HG03520 (cell line): ENCODE measurements around the gene RPL37.
"Not testable (repeated sequence)": the region's sequence is repeated elsewhere in the genome, so short reads cannot be mapped to it uniquely, and the experiment has no call there.

Experiments
- ATAC-seq: cut with Tn5 transposase; IDR thresholded peaks from one replicate; pipeline ENCODE4 v1.9.1; 2021; ENCODE audit warnings: mild to moderate bottlenecking, moderate library complexity; ENCODE audit not compliant: unreplicated experiment

RPL37 gene

GRCh38 chr5:40834391-40834848, 602 bp downstream of the RPL37 start:
- ATAC-seq: no peak

- ATAC-seq: no peak
These were observed 1.3 kb downstream of the RPL37 start for GRCh38 chr5:40833712-40834229.

GRCh38 chr5:40832345-40832744, 2.7 kb downstream of the RPL37 start:
- no peak for ATAC-seq

GRCh38 chr5:40831346-40832210, 3.4 kb downstream of the RPL37 start:
- ATAC-seq: no peak

- ATAC-seq: no peak
These were observed 5.1 kb downstream of the RPL37 start for GRCh38 chr5:40829748-40830533.

- no peak for ATAC-seq
These were observed 6.0 kb downstream of the RPL37 start for GRCh38 chr5:40828690-40829661.

- no peak for ATAC-seq
These were observed 6.9 kb downstream of the RPL37 start for GRCh38 chr5:40828021-40828631.

GRCh38 chr5:40827188-40827977, 7.6 kb downstream of the RPL37 start:
- no peak for ATAC-seq

GRCh38 chr5:40826489-40827187, 8.4 kb downstream of the RPL37 start:
- no peak for ATAC-seq

- ATAC-seq: not testable (repeated sequence)
These were observed 9.5 kb downstream of the RPL37 start for GRCh38 chr5:40825461-40826043.

- ATAC-seq: no peak
These were observed 11.6 kb downstream of the RPL37 start for GRCh38 chr5:40823459-40823858.

GRCh38 chr5:40813698-40814281, 21.2 kb downstream of the RPL37 start:
- ATAC-seq: no peak

GRCh38 chr5:40812125-40812524, 22.9 kb downstream of the RPL37 start:
- no peak for ATAC-seq

- no peak for ATAC-seq
These were observed 33.1 kb downstream of the RPL37 start for GRCh38 chr5:40801771-40802562.

GRCh38 chr5:40799258-40799657, 35.8 kb downstream of the RPL37 start:
- ATAC-seq: no peak

- peak; percentile 1 for ATAC-seq
These were observed 36.2 kb downstream of the RPL37 start for GRCh38 chr5:40798801-40799210.
